ENCODE results near the gene NDUFAF2. TPM values are rescaled to one million over a fixed set of nuclear protein-coding genes. Genes with fewer than 3 reads are reported as not detected.

The NDUFAF2 gene
- polyA plus RNA-seq, 1 of the 3 experiments (the other 2 are of a cell fraction): 33.4 TPM

DNA sequence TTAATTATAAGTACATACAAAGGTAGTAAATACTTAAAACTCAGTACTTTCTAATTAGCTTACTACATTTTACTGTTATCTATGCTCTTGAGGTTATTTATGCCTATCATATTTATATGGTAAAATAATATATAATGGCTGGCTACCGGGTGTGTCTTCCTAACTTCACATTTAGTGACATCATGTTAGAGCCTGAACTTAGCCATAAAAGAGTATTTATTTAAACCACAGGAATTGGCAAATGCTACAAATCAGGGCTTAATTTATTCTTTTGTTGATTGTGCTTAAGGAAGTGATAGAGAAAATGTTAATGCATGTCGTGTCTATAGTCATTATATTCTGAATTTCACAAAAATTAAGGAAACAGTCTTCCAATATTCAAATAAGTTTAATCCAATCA, 73.1 kb downstream of the NDUFAF2 start (continued):
- TF ChIP-seq, protein P1, sequence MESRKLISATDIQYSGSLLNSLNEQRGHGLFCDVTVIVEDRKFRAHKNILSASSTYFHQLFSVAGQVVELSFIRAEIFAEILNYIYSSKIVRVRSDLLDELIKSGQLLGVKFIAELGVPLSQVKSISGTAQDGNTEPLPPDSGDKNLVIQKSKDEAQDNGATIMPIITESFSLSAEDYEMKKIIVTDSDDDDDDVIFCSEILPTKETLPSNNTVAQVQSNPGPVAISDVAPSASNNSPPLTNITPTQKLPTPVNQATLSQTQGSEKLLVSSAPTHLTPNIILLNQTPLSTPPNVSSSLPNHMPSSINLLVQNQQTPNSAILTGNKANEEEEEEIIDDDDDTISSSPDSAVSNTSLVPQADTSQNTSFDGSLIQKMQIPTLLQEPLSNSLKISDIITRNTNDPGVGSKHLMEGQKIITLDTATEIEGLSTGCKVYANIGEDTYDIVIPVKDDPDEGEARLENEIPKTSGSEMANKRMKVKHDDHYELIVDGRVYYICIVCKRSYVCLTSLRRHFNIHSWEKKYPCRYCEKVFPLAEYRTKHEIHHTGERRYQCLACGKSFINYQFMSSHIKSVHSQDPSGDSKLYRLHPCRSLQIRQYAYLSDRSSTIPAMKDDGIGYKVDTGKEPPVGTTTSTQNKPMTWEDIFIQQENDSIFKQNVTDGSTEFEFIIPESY (IDR thresholded peaks at IDR 0.05; ENCODE audit: borderline replicate concordance, low read depth): no peak
- no peak for TF ChIP-seq NRF1 (IDR thresholded peaks at IDR 0.05; ENCODE audit: low read depth, low read length)
- TF ChIP-seq RXRA (IDR thresholded peaks at IDR 0.05; ENCODE audit: borderline replicate concordance, low read depth): no peak

GRCh38 chr5:61019642-61020041, 74.6 kb downstream of the NDUFAF2 start:
- Histone ChIP-seq H3K4me3 (ENCODE audit: low read depth in 2 of 2, low read length in 1 of 2) (no peak overlapping the region), H3K27ac (ENCODE audit: low read depth in 2 of 2, low read length in 1 of 2) (no peak overlapping the region), H3K27me3 (ENCODE audit: insufficient read depth) (no peaks in the 10 kb centered on the region), H3K9me2 (no peaks in the 10 kb centered on the region), H3K4me1 (ENCODE audit: control insufficient read depth in 1 of 2, insufficient read depth in 2 of 2, low read depth in 1 of 2, low read length in 1 of 2) (peaks cover under 1 to 32% of the 10 kb centered on the region in 2 experiments; a peak in 2 of 4 replicates), H4K20me1 (ENCODE audit: insufficient read depth) (no peaks in the 10 kb centered on the region), H2AFZ (ENCODE audit: low read depth) (no peak overlapping the region), H3K9me3 (no peaks in the 10 kb centered on the region), H3K4me2 (no peak overlapping the region), H3K9ac (no peak overlapping the region), H3K36me3 (replicated peaks in 1 of 2; ENCODE audit: control insufficient read depth in 1 of 2, insufficient read depth in 2 of 2, low read length in 1 of 2) (no peaks in the 10 kb centered on the region), H3F3A (replicated peaks; ENCODE audit: insufficient read depth) (peaks cover 20% of the 10 kb centered on the region), H3K79me2 (ENCODE audit: insufficient read depth) (no peaks in the 10 kb centered on the region; the same call in 1 of the 2 replicates)
- ChIA-PET POLR2A (no interaction called here), CTCF (interaction anchor here (1.0 kb wide), 1 partner anchor 36 kb away, joined by 4 read pairs; no protein-coding TSS in a partner anchor)
- 90% methylated on average over 1 of the region's 1 CpG for WGBS (ENCODE audit: low lambda C conversion rate)
- TF ChIP-seq, protein P2, sequence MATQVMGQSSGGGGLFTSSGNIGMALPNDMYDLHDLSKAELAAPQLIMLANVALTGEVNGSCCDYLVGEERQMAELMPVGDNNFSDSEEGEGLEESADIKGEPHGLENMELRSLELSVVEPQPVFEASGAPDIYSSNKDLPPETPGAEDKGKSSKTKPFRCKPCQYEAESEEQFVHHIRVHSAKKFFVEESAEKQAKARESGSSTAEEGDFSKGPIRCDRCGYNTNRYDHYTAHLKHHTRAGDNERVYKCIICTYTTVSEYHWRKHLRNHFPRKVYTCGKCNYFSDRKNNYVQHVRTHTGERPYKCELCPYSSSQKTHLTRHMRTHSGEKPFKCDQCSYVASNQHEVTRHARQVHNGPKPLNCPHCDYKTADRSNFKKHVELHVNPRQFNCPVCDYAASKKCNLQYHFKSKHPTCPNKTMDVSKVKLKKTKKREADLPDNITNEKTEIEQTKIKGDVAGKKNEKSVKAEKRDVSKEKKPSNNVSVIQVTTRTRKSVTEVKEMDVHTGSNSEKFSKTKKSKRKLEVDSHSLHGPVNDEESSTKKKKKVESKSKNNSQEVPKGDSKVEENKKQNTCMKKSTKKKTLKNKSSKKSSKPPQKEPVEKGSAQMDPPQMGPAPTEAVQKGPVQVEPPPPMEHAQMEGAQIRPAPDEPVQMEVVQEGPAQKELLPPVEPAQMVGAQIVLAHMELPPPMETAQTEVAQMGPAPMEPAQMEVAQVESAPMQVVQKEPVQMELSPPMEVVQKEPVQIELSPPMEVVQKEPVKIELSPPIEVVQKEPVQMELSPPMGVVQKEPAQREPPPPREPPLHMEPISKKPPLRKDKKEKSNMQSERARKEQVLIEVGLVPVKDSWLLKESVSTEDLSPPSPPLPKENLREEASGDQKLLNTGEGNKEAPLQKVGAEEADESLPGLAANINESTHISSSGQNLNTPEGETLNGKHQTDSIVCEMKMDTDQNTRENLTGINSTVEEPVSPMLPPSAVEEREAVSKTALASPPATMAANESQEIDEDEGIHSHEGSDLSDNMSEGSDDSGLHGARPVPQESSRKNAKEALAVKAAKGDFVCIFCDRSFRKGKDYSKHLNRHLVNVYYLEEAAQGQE (IDR thresholded peaks at IDR 0.05; ENCODE audit: low read depth, low read length): no peak
- TF ChIP-seq CHD2 (IDR thresholded peaks at IDR 0.05; ENCODE audit: low read length, partially characterized antibody) (no peak), NFIC (IDR thresholded peaks at IDR 0.05; ENCODE audit: borderline replicate concordance) (no peak), SIN3A (IDR thresholded peaks at IDR 0.05; ENCODE audit: borderline replicate concordance, low read depth, low read length) (no peak), GABPA (IDR thresholded peaks at IDR 0.05; ENCODE audit: low read depth) (no peak), NRF1 (IDR thresholded peaks at IDR 0.05; ENCODE audit: low read depth, low read length) (no peak), TAF1 (IDR thresholded peaks at IDR 0.05; ENCODE audit: borderline replicate concordance, low read depth, low read length) (no peak), IRF3 (IDR thresholded peaks at IDR 0.05; ENCODE audit: low read depth, low read length) (no peak), JUND (IDR thresholded peaks at IDR 0.05) (no peak), YY1 (IDR thresholded peaks at IDR 0.05; ENCODE audit: low read depth) (no peak), TEAD4 (IDR thresholded peaks at IDR 0.05; ENCODE audit: borderline replicate concordance, insufficient read depth) (no peak), POLR2AphosphoS5 (IDR thresholded peaks at IDR 0.05; ENCODE audit: low read depth, low read length) (no peak), MAX (IDR thresholded peaks at IDR 0.05; ENCODE audit: low read depth) (no peak), FOXJ3 (CRISPR knock-in tag; IDR thresholded peaks at IDR 0.05) (no peak), SMC3 (IDR thresholded peaks at IDR 0.05; ENCODE audit: low read depth, low read length) (no peak), EP300 (IDR thresholded peaks at IDR 0.05; ENCODE audit: borderline replicate concordance in 1 of 2, low read depth in 1 of 2, low read length in 1 of 2) (no peak), FOXM1 (IDR thresholded peaks at IDR 0.05; ENCODE audit: low read depth) (no peak)
- TF ChIP-seq, protein P3, sequence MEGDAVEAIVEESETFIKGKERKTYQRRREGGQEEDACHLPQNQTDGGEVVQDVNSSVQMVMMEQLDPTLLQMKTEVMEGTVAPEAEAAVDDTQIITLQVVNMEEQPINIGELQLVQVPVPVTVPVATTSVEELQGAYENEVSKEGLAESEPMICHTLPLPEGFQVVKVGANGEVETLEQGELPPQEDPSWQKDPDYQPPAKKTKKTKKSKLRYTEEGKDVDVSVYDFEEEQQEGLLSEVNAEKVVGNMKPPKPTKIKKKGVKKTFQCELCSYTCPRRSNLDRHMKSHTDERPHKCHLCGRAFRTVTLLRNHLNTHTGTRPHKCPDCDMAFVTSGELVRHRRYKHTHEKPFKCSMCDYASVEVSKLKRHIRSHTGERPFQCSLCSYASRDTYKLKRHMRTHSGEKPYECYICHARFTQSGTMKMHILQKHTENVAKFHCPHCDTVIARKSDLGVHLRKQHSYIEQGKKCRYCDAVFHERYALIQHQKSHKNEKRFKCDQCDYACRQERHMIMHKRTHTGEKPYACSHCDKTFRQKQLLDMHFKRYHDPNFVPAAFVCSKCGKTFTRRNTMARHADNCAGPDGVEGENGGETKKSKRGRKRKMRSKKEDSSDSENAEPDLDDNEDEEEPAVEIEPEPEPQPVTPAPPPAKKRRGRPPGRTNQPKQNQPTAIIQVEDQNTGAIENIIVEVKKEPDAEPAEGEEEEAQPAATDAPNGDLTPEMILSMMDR (IDR thresholded peaks at IDR 0.05): no peak
- TF ChIP-seq, protein P4, sequence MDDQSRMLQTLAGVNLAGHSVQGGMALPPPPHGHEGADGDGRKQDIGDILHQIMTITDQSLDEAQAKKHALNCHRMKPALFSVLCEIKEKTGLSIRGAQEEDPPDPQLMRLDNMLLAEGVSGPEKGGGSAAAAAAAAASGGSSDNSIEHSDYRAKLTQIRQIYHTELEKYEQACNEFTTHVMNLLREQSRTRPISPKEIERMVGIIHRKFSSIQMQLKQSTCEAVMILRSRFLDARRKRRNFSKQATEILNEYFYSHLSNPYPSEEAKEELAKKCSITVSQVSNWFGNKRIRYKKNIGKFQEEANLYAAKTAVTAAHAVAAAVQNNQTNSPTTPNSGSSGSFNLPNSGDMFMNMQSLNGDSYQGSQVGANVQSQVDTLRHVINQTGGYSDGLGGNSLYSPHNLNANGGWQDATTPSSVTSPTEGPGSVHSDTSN (IDR thresholded peaks at IDR 0.05): no peak
- TF ChIP-seq, protein P5, sequence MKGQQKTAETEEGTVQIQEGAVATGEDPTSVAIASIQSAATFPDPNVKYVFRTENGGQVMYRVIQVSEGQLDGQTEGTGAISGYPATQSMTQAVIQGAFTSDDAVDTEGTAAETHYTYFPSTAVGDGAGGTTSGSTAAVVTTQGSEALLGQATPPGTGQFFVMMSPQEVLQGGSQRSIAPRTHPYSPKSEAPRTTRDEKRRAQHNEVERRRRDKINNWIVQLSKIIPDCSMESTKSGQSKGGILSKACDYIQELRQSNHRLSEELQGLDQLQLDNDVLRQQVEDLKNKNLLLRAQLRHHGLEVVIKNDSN (IDR thresholded peaks at IDR 0.05; ENCODE audit: borderline replicate concordance, low read depth): no peak
- no peak for DNase-seq

Measured in SK-N-SH (cell line).